IPS DF 6.9 (cell line): ENCODE data around the gene GP9.
"Not testable (repeated sequence)": the region's sequence is repeated elsewhere in the genome, so short reads cannot be mapped to it uniquely, and the experiment has no call there.

Source experiments
- DNase-seq: peaks from one replicate; pipeline ENCODE4 v3.0.0-alpha.2; 2013; ENCODE audit warnings: low read depth, low spot score
- H3K27ac ChIP-seq: one replicate; pipeline ENCODE4 v1.5.1; 2013; ENCODE audit warnings: low read length, control low read depth
- H3K27me3 ChIP-seq: 2 replicates; pipeline ENCODE4 v1.6.1; 2013; ENCODE audit warnings: mild to moderate bottlenecking, low read length; ENCODE audit not compliant: control insufficient read depth, insufficient read depth
- H3K36me3 ChIP-seq: 2 replicates; pipeline ENCODE4 v1.6.1; 2013; ENCODE audit warnings: low read length; ENCODE audit not compliant: control insufficient read depth, insufficient read depth
- H3K4me1 ChIP-seq: 2 replicates; pipeline ENCODE4 v1.6.1; 2013; ENCODE audit warnings: low read length; ENCODE audit not compliant: control insufficient read depth, insufficient read depth
- H3K4me3 ChIP-seq: 2 replicates; pipeline ENCODE4 v1.5.1; 2013; ENCODE audit warnings: mild to moderate bottlenecking, low read length
- H3K9me3 ChIP-seq: 2 replicates; pipeline ENCODE4 v1.6.1; 2013; ENCODE audit warnings: low read length, inconsistent platforms; ENCODE audit not compliant: control insufficient read depth, insufficient read depth
- WGBS: extraction: QIAGEN DNeasy Blood & Tissue Kit; methylation state at CpG from one replicate; pipeline ENCODE4 v1.1.7; 2013; ENCODE audit warnings: mixed read lengths, missing lambda C conversion rate; ENCODE audit not compliant: insufficient read length, insufficient coverage; 5-methylcytosine and 5-hydroxymethylcytosine counted together

GP9 gene

GRCh38 chr3:129078510-129078909 is 17.9 kb downstream of the GP9 start:
- no peak overlapping the region for H3K27ac ChIP-seq
- no peaks in the 10 kb centered on the region for H3K36me3 ChIP-seq
- H3K27me3 ChIP-seq, result no peaks in the 10 kb centered on the region
- no CpG with 5 or more reads among the region's 8 CpGs for WGBS
- H3K9me3 ChIP-seq, result no peaks in the 10 kb centered on the region
- H3K4me3 ChIP-seq, result no peak overlapping the region
- H3K4me1 ChIP-seq, result no peaks in the 10 kb centered on the region
- DNase-seq, result no peak

- no peaks in the 10 kb centered on the region for H3K36me3 ChIP-seq
- H3K9me3 ChIP-seq, result no peaks in the 10 kb centered on the region
- H3K27me3 ChIP-seq, result no peaks in the 10 kb centered on the region
- no peak overlapping the region for H3K27ac ChIP-seq
- no peak overlapping the region for H3K4me3 ChIP-seq
- no CpG with 5 or more reads among the region's 8 CpGs for WGBS
- no peaks in the 10 kb centered on the region for H3K4me1 ChIP-seq
- DNase-seq, result no peak
These were observed 20.9 kb downstream of the GP9 start for GRCh38 chr3:129081503-129081902.

GRCh38 chr3:129082026-129082425 is 21.4 kb downstream of the GP9 start:
- DNase-seq, result no peak
- Histone ChIP-seq H3K4me3 (no peak overlapping the region), H3K27me3 (no peaks in the 10 kb centered on the region), H3K4me1 (no peaks in the 10 kb centered on the region), H3K27ac (no peak overlapping the region), H3K36me3 (no peaks in the 10 kb centered on the region), H3K9me3 (no peaks in the 10 kb centered on the region)
- WGBS, result no CpG with 5 or more reads among the region's 9 CpGs

- H3K9me3 ChIP-seq, result no peaks in the 10 kb centered on the region
- DNase-seq, result no peak
- no peak overlapping the region for H3K4me3 ChIP-seq
- no peak overlapping the region for H3K27ac ChIP-seq
- H3K27me3 ChIP-seq, result no peaks in the 10 kb centered on the region
- no peaks in the 10 kb centered on the region for H3K36me3 ChIP-seq
- WGBS, result no CpG with 5 or more reads among the region's 6 CpGs
- no peaks in the 10 kb centered on the region for H3K4me1 ChIP-seq
These were observed 23.9 kb downstream of the GP9 start for GRCh38 chr3:129084501-129084900.

GRCh38 chr3:129085165-129085715 is 24.7 kb downstream of the GP9 start:
- no peak overlapping the region for H3K4me3 ChIP-seq
- DNase-seq, result no peak
- no peaks in the 10 kb centered on the region for H3K36me3 ChIP-seq
- H3K27me3 ChIP-seq, result no peaks in the 10 kb centered on the region
- no peaks in the 10 kb centered on the region for H3K4me1 ChIP-seq
- WGBS, result no CpG with 5 or more reads among the region's 12 CpGs
- H3K9me3 ChIP-seq, result no peaks in the 10 kb centered on the region
- no peak overlapping the region for H3K27ac ChIP-seq

- no CpG with 5 or more reads among the region's 4 CpGs for WGBS
- H3K27me3 ChIP-seq, result no peaks in the 10 kb centered on the region
- H3K9me3 ChIP-seq, result no peaks in the 10 kb centered on the region
- H3K4me1 ChIP-seq, result no peaks in the 10 kb centered on the region
- no peak for DNase-seq
- no peak overlapping the region for H3K4me3 ChIP-seq
- no peak overlapping the region for H3K27ac ChIP-seq
- H3K36me3 ChIP-seq, result no peaks in the 10 kb centered on the region
These were observed 25.2 kb downstream of the GP9 start for GRCh38 chr3:129085818-129086217.

- no CpG with 5 or more reads among the region's 8 CpGs for WGBS
- H3K9me3 ChIP-seq, result no peaks in the 10 kb centered on the region
- H3K27me3 ChIP-seq, result no peaks in the 10 kb centered on the region
- H3K4me3 ChIP-seq, result no peak overlapping the region
- no peak overlapping the region for H3K27ac ChIP-seq
- H3K36me3 ChIP-seq, result no peaks in the 10 kb centered on the region; the same call in 1 of the 2 replicates
- H3K4me1 ChIP-seq, result no peaks in the 10 kb centered on the region
- DNase-seq, result no peak
These were observed 26.6 kb downstream of the GP9 start for GRCh38 chr3:129087138-129087702.

- WGBS, result no CpG with 5 or more reads among the region's 9 CpGs
- DNase-seq, H3K27ac ChIP-seq: not testable (repeated sequence)
These were observed 27.3 kb downstream of the GP9 start for GRCh38 chr3:129087904-129088303.

GRCh38 chr3:129088312-129088711 is 27.7 kb downstream of the GP9 start:
- not testable (repeated sequence) for H3K4me1 ChIP-seq, H3K9me3 ChIP-seq, H3K4me3 ChIP-seq, H3K27ac ChIP-seq, H3K36me3 ChIP-seq, DNase-seq, H3K27me3 ChIP-seq
- no CpG with 5 or more reads among the region's 6 CpGs for WGBS

More at GRCh38 chr3:129087904-129088303, 27.3 kb downstream of the GP9 start:
- not testable (repeated sequence) for H3K4me1 ChIP-seq, H3K27me3 ChIP-seq, H3K9me3 ChIP-seq, H3K36me3 ChIP-seq, H3K4me3 ChIP-seq

GRCh38 chr3:129095285-129095684 is 34.7 kb downstream of the GP9 start:
- no peaks in the 10 kb centered on the region for H3K9me3 ChIP-seq
- H3K27ac ChIP-seq, result no peak overlapping the region
- no CpG with 5 or more reads among the region's 10 CpGs for WGBS
- H3K4me3 ChIP-seq, result no peak overlapping the region
- H3K4me1 ChIP-seq, result no peaks in the 10 kb centered on the region
- H3K27me3 ChIP-seq, result no peaks in the 10 kb centered on the region
- H3K36me3 ChIP-seq, result peaks cover 12% of the 10 kb centered on the region
- no peak for DNase-seq

- Histone ChIP-seq H3K4me3 (no peak overlapping the region), H3K9me3 (no peaks in the 10 kb centered on the region), H3K4me1 (no peaks in the 10 kb centered on the region), H3K36me3 (0 out of 2 replicates have a peak, but pooled peaks cover 2% of the 10 kb centered on the region), H3K27ac (no peak overlapping the region), H3K27me3 (no peaks in the 10 kb centered on the region)
- no peak for DNase-seq
- WGBS, result no CpG with 5 or more reads among the region's 1 CpG
These were observed 39.7 kb downstream of the GP9 start for GRCh38 chr3:129100274-129100673.
